T-helper 2 cell (primary cell): ENCODE data around the gene DUSP22.
A peak's percentile ranks its signal among the peaks of the same experiment; 100 is the strongest.
"Not testable (repeated sequence)": the region's sequence is repeated elsewhere in the genome, so short reads cannot be mapped to it uniquely, and the experiment has no call there.

Source experiments
- DNase-seq, 5 experiments: peaks; one replicate each; pipeline versions ENCODE4 v3.0.0 to v3.0.0-alpha.2; 2012 to 2022

DUSP22 gene

GRCh38 chr6:280775-281468 lies 11.4 kb upstream of the DUSP22 start:
- DNase-seq: no peak

GRCh38 chr6:281469-282103 lies 10.7 kb upstream of the DUSP22 start:
- no peak for DNase-seq

DNA sequence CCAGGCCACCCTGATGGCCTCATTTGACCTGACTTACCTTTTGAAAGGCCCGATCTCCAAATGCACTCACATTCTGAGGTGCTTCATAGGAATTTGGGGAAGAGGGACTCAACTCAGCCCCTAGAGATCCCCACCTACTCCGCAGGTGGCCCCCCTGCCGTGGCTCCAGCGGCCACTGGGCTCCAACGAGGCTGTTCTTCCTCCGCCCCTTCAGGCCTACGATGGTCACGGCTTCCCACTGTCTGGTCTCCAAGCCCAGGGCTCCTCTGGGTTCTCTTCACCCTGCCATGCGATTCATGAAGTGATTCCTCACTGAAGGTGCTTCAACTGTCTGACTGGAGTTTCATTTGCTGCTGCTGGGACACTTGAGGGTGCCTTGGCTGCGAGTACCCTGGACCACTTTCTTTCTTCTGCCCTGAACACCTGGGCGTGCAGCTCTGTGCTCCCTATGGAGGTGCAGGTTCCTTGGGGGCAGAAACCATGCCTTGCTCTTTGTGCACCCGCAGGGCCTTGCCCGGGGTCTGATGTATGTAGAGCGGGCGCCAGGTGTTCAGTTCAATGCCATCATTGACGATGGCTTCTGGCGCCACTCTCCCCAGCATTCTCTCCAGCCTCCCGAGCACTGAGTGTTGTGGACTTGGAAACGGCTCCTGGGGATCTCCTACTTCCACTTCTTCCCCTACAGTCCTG lies 10.0 kb upstream of the DUSP22 start:
- no peak for DNase-seq

DNA sequence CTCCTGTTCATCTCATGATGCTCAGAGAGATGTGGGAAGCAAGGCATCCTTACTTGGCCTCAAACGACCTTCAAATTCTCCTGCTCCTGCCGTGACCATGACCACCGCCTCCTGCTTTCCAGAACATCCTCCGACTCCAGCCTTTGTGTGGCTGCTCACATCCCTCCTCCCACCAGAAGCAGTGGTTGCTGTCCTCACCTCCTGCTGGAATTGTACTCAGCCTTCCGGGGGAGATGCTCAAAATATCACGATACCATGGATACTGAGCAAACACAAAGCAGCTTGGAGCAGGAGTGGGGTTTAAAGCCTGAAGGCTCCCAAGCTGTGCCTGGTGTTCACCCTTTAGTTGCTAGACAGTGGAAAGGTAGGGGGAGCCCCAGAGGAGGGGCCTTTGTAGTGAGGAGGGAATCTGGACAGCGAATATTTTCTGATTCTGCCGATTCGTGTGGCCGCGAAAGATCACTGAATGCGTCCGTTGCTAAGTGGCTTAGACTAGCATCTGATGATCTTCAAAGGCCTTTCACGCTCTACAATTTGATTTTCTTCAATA lies 9.3 kb upstream of the DUSP22 start:
- no peak for DNase-seq

DNA sequence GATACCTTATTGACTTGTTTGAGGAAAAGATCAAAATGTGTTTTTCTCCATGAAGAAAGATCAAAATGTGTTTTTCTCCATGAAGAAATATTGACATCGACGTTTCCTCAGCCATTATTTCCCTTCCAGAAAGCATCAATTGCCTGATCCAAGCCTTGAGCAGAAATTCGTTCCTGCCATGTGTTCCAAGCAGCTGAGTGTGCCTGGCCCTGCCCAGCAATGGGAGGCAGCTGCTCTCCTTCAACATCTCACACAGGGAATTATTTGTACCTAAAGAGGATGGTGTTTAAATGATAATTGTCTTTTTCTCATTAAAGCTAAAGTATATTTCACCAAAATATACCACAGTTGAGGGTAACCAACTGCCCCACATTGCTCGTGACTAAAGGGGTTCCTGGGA lies 7.8 kb upstream of the DUSP22 start:
- DNase-seq: no peak

DNA sequence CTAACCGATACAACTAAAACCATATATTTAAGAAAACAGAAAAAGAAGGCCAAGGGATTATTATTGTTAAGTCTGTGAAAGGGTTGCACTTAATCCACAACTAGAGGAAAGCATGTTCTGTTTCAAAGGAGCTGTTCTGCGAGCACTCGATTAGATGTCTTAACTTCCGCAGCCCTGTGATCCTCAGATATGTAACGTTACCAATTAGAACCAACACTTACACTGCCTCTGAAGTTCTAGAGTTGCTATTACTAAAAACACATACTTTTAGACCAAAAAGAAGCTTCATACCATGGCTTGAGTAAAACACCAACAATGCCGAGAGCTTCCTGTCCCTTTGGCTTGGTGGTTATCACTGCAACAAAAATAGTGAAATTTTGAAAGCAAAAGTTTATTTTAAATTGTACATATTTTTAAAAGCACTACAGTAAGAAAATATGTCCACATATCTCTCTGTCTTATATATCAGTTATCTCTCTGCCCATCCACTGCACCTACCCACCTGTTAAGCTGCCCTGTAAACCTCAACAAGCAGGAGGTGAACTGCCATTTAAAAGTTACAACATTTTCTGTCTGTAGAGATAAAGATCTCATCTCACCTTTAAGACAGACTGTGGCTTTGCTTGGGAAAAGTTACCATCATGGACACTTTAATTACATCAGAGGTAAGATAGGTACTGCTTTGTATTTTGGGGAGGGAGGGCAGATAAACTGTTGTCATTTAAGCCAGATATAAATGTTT lies 7.1 kb upstream of the DUSP22 start:
- no peak for DNase-seq

DNA sequence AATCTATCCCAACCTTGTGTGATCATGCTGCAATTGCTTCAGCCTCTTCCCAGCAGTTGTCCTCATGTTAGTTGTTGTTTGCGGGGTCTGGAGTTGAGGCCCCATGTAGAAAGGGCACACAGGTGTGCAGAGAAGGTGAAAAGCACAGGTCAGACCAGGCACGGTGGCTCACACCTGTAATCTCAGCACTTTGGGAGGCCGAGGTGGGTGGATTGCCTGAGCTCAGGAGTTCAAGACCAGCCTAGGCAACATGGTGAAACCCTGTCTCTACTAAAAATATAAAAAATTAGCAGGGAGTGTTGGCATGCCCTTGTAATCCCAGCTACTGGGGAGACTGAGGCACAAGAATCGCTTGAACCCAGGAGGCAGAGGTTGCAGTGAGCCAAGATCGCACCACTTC lies 6.4 kb upstream of the DUSP22 start:
- DNase-seq: not testable (repeated sequence)

DNA sequence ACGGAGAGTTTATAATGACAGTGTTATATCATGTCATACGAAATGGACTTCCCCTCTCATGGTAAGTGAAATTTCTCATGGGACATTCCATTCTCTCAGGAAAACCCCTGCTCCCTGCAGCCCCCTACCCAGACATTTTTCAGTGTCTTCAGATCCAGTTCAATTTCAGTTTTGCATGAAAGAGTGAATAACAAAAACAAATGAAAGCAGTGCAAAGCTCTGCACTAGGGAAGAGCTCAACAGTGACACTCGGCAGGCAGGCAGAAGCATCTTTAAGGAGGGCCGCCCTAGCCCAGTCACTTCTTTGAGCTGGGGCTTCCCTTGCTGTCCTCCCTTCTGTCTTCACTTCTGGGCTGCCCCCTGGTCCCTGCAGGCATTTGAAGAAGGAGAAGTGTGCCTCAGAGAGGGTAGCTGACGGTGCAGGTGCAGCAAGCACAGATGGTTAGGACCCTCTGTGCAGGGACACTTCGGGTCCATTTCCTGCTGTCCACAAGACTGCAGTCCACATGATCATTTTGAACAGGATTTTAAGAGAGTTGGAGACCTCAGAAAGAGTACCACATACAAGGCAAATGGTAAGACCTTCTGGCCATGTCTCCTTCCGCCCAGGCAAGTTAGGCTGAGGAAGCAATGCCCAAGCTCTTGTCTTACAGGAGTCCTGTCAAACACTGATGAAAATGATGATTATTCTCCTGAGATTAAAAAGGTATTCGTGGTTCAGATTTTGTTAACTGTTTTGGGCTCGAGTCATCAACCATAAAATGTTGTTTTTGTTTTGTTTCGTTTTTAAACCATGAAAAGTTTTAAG lies 5.4 kb upstream of the DUSP22 start:
- DNase-seq: no peak

DNA sequence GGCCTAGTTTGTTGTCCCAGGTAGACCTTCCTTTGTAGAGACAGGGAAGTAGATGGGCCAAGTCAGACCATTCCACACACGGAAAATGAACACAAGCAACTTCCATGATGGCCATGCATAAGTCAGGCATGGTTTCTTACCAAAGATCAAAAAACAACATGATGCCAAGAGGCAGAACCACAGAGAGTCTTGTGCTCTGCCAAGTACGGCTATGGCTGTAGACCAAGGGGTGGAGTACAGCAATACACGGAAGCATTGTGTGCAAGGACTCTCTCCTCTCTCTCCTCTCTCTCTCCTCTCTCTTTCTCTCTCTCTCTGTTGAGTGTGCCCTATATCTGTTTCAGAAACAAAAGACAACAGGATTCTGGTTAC lies 4.8 kb upstream of the DUSP22 start:
- DNase-seq: no peak

DNA sequence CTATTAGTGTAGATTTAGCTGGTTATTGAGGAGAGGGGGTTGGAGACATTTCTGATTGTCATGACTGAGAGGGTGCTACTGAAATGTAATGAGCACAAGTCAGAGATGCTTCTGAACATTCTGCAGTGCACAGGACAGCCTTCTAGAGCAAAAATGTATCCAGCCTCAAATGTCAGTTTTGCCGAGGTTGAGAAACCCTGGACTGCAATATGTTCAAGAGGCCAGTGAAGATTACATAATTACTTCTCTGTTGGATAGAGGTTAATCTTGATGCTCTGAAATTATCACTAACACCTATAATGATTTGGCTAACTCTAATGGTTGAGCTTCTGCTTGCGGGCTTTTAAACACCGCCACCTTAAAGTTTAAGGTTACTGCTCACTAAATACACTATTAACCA lies 3.4 kb upstream of the DUSP22 start:
- no peak for DNase-seq

- DNase-seq: no peak
Observed at GRCh38 chr6:290111-290922, 2.0 kb upstream of the DUSP22 start.

- DNase-seq: no peak
Observed at GRCh38 chr6:291204-291696, 1.0 kb upstream of the DUSP22 start.

- peak; percentile 52 to 88 (median 70) for DNase-seq
Observed at GRCh38 chr6:292506-293192, 362 bp downstream of the DUSP22 start.

GRCh38 chr6:293193-294174 lies 1.2 kb downstream of the DUSP22 start:
- DNase-seq: peak in 2 of 5 experiments; percentile 25 to 30

- DNase-seq: no peak
Observed at GRCh38 chr6:294656-295565, 2.6 kb downstream of the DUSP22 start.

DNA sequence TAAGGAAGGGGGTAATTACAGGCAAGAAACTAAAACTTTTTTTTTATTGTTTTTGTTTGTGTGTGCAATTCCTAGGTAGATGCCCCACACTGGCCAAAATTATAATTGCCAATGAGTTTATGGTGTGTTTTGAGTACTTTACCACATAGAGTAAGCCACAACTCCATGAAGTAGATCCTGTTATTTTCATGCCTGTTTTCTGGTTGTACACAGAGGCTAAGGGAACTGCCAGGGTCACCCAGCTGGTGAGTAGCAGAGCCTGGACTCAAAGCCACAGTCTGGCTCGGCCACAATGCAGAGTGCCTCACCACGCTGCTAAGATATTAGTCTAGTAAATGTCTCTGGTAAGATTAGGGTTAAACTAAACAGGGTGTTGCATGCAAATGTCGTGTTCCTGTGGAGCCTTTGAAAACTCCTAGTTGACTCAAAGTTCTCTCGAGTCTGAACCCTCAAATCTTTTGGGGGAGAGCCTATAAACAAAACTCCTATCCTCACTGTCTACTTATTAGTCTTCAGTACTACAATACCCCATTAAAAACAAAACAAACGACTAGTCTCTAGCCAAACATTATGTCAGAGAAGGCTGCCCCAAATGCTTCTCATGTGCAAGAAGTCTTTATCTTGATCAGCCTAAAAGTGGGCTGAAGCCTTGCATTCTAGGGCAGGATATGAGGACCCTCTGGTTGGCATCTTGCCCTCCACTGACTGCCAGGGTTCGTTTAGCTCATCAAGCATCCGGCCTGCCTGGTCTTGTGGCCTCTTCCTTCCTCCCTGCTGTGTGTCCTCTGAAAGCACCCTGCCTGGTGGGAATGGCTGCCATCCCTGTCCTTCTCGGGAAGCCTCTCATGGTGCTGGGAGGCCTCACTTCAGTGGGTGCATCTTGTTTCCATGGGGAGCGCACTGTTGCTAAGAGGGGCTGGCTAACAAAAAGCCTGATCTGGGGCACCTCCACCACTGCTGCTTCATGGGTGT lies 4.2 kb downstream of the DUSP22 start:
- DNase-seq: peak in 1 of 5 experiments; percentile 43
